Heart left ventricle (tissue), 16 donors: ENCODE results near the gene MTURN. TPM values are rescaled to one million over a fixed set of nuclear protein-coding genes. Genes with fewer than 3 reads are reported as not detected.

ENCODE experiments used
- ATAC-seq, 4 donors: fragments of 200-7000 bp; cut with Tn5 transposase; one replicate each; pipeline ENCODE4 v1.9.1; 2020 to 2022; ENCODE audit warnings: moderate library complexity in 4 of 4, mild to moderate bottlenecking in 3 of 4, moderate number of reproducible peaks in 1 of 4
- DNase-seq, 5 donors: peaks; one replicate each; pipeline ENCODE4 v3.0.0-alpha.2; 2020
- H3K27ac ChIP-seq, 12 donors: fragments of 200-600 bp; sonication (generic) in 4 of 12; one replicate each; pipeline versions ENCODE4 v1.5.0 to v1.8.0; 2016 to 2022; ENCODE audit warnings: mild to moderate bottlenecking in 2 of 12
- H3K27me3 ChIP-seq, 9 donors: fragments of 200-600 bp; sonication (generic) in 2 of 9; one replicate each; pipeline versions ENCODE4 v1.5.1 to v1.8.0; 2016 to 2022; ENCODE audit warnings: mild to moderate bottlenecking in 3 of 9
- H3K36me3 ChIP-seq, 9 donors: fragments of 200-600 bp; sonication (generic) in 2 of 9; one replicate each; pipeline versions ENCODE4 v1.5.0 to v1.8.0; 2018 to 2022; ENCODE audit warnings: mild to moderate bottlenecking in 2 of 9
- H3K4me1 ChIP-seq, 12 donors: fragments of 200-600 bp; sonication (generic) in 4 of 12; one replicate each; pipeline versions ENCODE4 v1.5.0 to v1.8.0; 2016 to 2022; ENCODE audit warnings: mild to moderate bottlenecking in 3 of 12
- H3K4me3 ChIP-seq, 12 donors: fragments of 200-600 bp; sonication (generic) in 4 of 12; one replicate each; pipeline versions ENCODE4 v1.5.0 to v1.8.0; 2017 to 2022; ENCODE audit warnings: mild to moderate bottlenecking in 9 of 12, moderate library complexity in 4 of 12
- H3K9me3 ChIP-seq, 12 donors: fragments of 200-600 bp; sonication (generic) in 4 of 12; one replicate each; pipeline versions ENCODE4 v1.5.0 to v1.8.0; 2016 to 2022; ENCODE audit warnings: mild to moderate bottlenecking in 1 of 12
- POLR2A ChIP-seq, 2 donors: fragments of 450-650 bp; IDR thresholded peaks; one replicate each; pipeline ENCODE4 v1.6.1; 2017; ENCODE audit warnings: antibody characterized with exemption in 2 of 2, mild to moderate bottlenecking in 2 of 2, moderate library complexity in 2 of 2
- WGBS, 4 donors: extraction: QIAGEN DNeasy Blood & Tissue Kit in 2 of 4; methylation state at CpG; one replicate each; pipeline versions ENCODE4 v1.1.5 to v1.1.7; 2013 to 2018; 5-methylcytosine and 5-hydroxymethylcytosine counted together
- intact Hi-C, 10 donors: fragments of 100-400 bp; cut with DNase I; formaldehyde crosslinking; loops; one replicate each; pipeline versions ENCODE4 v1.11.1 to v1.14.2; 2022
- polyA plus RNA-seq, 2 donors: library from polyadenylated mRNA; stranded (reverse); fragments of 200-250 nt; gene quantifications; one replicate each; pipeline ENCODE4 v1.2.3, GENCODE V29; 2013
- total RNA-seq, 9 donors: library from RNA; depleted of rRNA in 2 of 9; stranded (reverse); fragments of >200 nt in 2 of 9; fragmentation: NEBNext Ultra II Directional in 3 of 9; extraction: Animal tissue kit (Norgen Biotek cat#: 25700) in 3 of 9; gene quantifications; one replicate each; pipeline versions ENCODE4 v1.1.0 to v1.2.4, GENCODE V29; 2016 to 2023
- TF ChIP-seq, protein P1 (sequence below), 12 donors: fragments of 200-600 bp; sonication (generic) in 4 of 12; IDR thresholded peaks; one replicate each; pipeline versions ENCODE4 v1.5.0 to v1.8.0; 2018 to 2022; ENCODE audit warnings: antibody characterized with exemption in 12 of 12, mild to moderate bottlenecking in 5 of 12
- donor health status: ischemic (EF 13 %, LVEDD 7.1; RV severe dilation, severe dysfunction).
- donor health status: healthy with polysubstance abuse.
- donor health status: DM: no; HTN: yes; CAD: no.
- donor health status: DM: no; HTN: no; CAD: no.
- donor health status: ischemic (EF 25% LVEDD 6.9; RV normal size, moderate dysfunction).
- donor health status: ischemic (EF 25% LVEDD 5.7; RV mildly dilated, moderate dysfunction).
- donor health status: healthy.
- donor health status: DM: yes; HTN: yes; CAD: no.
- donor health status: ischemic (EF 35%, LVEDD 5.7; RV mildly dilated, moderate dysfunction).
- donor health status: nonischemic (EF 11% LVEDD 7.7; RV severe dilation, severe dysfunction).
- donor health status: DM: yes; HTN: yes; CAD: no.
- donor health status: PGD.
- donor health status: ischemic (EF 29% LVEDD 5.4; RV normal size, mild dysfunction).
- donor health status: nonischemic (EF 23%, LVEDD 6.1; RV moderate dilation, normal function).

Gene MTURN
- total and polyA plus RNA-seq, 11 donors, result 7.7 to 45.2 (median 21.3) TPM

- Histone ChIP-seq H3K4me1 (no peaks in the 10 kb centered on the region), H3K27me3 (no peaks in the 10 kb centered on the region), H3K4me3 (no peak overlapping the region), H3K27ac (no peak overlapping the region), H3K36me3 (no peaks in the 10 kb centered on the region), H3K9me3 (peaks cover 0 to 1% (median 0%) of the 10 kb centered on the region in 12 donors)
- 91 to 96% (median 93%) methylated on average over 3 of the region's 3 CpGs for WGBS, 4 donors
- ATAC-seq (no peak), DNase-seq (no peak)
- TF ChIP-seq, protein P1, sequence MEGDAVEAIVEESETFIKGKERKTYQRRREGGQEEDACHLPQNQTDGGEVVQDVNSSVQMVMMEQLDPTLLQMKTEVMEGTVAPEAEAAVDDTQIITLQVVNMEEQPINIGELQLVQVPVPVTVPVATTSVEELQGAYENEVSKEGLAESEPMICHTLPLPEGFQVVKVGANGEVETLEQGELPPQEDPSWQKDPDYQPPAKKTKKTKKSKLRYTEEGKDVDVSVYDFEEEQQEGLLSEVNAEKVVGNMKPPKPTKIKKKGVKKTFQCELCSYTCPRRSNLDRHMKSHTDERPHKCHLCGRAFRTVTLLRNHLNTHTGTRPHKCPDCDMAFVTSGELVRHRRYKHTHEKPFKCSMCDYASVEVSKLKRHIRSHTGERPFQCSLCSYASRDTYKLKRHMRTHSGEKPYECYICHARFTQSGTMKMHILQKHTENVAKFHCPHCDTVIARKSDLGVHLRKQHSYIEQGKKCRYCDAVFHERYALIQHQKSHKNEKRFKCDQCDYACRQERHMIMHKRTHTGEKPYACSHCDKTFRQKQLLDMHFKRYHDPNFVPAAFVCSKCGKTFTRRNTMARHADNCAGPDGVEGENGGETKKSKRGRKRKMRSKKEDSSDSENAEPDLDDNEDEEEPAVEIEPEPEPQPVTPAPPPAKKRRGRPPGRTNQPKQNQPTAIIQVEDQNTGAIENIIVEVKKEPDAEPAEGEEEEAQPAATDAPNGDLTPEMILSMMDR (IDR thresholded peaks at IDR 0.05), result no peak
- no peak for TF ChIP-seq POLR2A (IDR thresholded peaks at IDR 0.05)
- intact Hi-C loops, result no loop called here
These were observed 32.5 kb upstream of the MTURN start for GRCh38 chr7:30102281-30102680.

DNA sequence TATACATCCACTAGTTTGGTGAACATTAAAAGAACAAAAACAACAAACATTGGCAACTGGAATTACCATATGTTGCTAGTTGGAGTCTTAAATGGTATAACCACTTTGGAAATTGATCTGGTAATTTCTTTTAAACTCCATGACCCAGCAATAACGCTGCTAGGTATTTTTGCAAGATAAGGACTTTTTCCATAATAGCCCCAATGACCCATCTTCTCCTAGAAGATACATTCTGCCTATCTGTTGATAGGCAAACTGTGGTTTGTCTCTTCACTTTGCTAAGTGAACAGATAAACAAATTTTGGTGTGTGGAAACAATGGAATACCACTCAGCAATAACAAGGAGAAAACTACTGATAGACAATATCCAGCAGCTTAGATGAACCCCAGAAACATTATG, 30.6 kb upstream of the MTURN start:
- H3K27ac ChIP-seq, result no peak overlapping the region
- no peaks in the 10 kb centered on the region for H3K27me3 ChIP-seq
- TF ChIP-seq, protein P1 (IDR thresholded peaks at IDR 0.05), result no peak
- no peak for TF ChIP-seq POLR2A (IDR thresholded peaks at IDR 0.05)
- H3K4me3 ChIP-seq, result no peak overlapping the region
- DNase-seq (no peak), ATAC-seq (no peak)
- 69 to 82% (median 80%) methylated on average over 1 of the region's 1 CpG for WGBS, 4 donors
- intact Hi-C loops, result no loop called here
- no peaks in the 10 kb centered on the region for H3K36me3 ChIP-seq
- peaks cover 0 to 16% (median 0%) of the 10 kb centered on the region in 12 donors for H3K9me3 ChIP-seq
- H3K4me1 ChIP-seq, result no peaks in the 10 kb centered on the region

GRCh38 chr7:30112103-30112713, 22.6 kb upstream of the MTURN start:
- TF ChIP-seq, protein P1 (IDR thresholded peaks at IDR 0.05), result no peak
- no peak for TF ChIP-seq POLR2A (IDR thresholded peaks at IDR 0.05)
- intact Hi-C loops, result no loop called here
- no peak for DNase-seq
- Histone ChIP-seq H3K9me3 (peaks cover 0 to 40% (median 12%) of the 10 kb centered on the region in 12 donors), H3K27ac (no peak overlapping the region), H3K4me3 (no peak overlapping the region), H3K27me3 (no peaks in the 10 kb centered on the region), H3K36me3 (no peaks in the 10 kb centered on the region), H3K4me1 (peaks cover 0 to 11% (median 2%) of the 10 kb centered on the region in 12 donors)
- 92 to 96% (median 95%) methylated on average over 5 of the region's 5 CpGs for WGBS, 4 donors
- ATAC-seq, result no peak

- ATAC-seq (no peak), DNase-seq (no peak)
- Histone ChIP-seq H3K9me3 (peaks cover 0 to 30% (median 12%) of the 10 kb centered on the region in 12 donors), H3K4me3 (no peak overlapping the region), H3K27me3 (no peaks in the 10 kb centered on the region), H3K27ac (no peak overlapping the region), H3K36me3 (no peaks in the 10 kb centered on the region), H3K4me1 (peaks cover 0 to 15% (median 4%) of the 10 kb centered on the region in 12 donors)
- intact Hi-C loops, result no loop called here
- TF ChIP-seq, protein P1 (IDR thresholded peaks at IDR 0.05), result no peak
- TF ChIP-seq POLR2A (IDR thresholded peaks at IDR 0.05), result no peak
These were observed 21.6 kb upstream of the MTURN start for GRCh38 chr7:30113144-30113543.
